ENCODE measurements around the gene S100A2.
"Not testable (repeated sequence)": the region's sequence is repeated elsewhere in the genome, so short reads cannot be mapped to it uniquely, and the experiment has no call there.

DNA sequence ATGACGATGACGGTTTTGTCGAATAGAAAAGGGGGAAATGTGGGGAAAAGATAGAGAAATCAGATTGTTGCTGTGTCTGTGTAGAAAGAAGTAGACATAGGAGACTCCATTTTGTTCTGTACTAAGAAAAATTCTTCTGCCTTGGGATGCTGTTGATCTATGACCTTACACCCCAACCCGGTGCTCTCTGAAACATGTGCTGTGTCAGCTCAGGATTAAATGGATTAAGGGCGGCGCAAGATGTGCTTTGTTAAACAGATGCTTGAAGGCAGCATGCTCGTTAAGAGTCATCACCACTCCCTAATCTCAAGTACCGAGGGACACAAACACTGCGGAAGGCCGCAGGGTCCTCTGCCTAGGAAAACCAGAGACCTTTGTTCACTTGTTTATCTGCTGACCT, 9.9 kb upstream of the S100A2 start:
- not testable (repeated sequence) for TF ChIP-seq EZH2 (IDR thresholded peaks at IDR 0.05; ENCODE audit: insufficient read depth, poor library complexity, severe bottlenecking); EZH2phosphoT487 (IDR thresholded peaks at IDR 0.05; ENCODE audit: insufficient read depth, low read depth)
